HepG2 (cell line): ENCODE results near the gene AMZ1. TPM values are rescaled to one million over a fixed set of nuclear protein-coding genes. Genes with fewer than 3 reads are reported as not detected.

Experiments
- ATF7 ChIP-seq, 2 experiments: fragments of 450-650 bp in 1 of 2; sonication (generic) in 1 of 2; formaldehyde crosslinking in 1 of 2; IDR thresholded peaks; 2 replicates each; pipeline versions ENCODE4 v1.4.0 to v1.6.1; 2016 to 2020; ENCODE audit warnings: antibody characterized with exemption in 1 of 2, mild to moderate bottlenecking in 1 of 2, missing genetic modification reagents in 1 of 2
- DMAP1 ChIP-seq: IDR thresholded peaks from 2 replicates; pipeline ENCODE4 v1.6.1; 2016
- DR1 ChIP-seq: sonication (generic); formaldehyde crosslinking; IDR thresholded peaks from 2 replicates; pipeline ENCODE4 v1.8.0; 2021; ENCODE audit warnings: mild to moderate bottlenecking, missing genetic modification reagents, inconsistent platforms
- LCORL ChIP-seq, 2 experiments: fragments of 450-650 bp in 1 of 2; sonication (generic) in 1 of 2; formaldehyde crosslinking in 1 of 2; IDR thresholded peaks; 2 replicates each; pipeline versions ENCODE4 v1.5.0 to v1.6.1; 2017 to 2020; ENCODE audit warnings: antibody characterized with exemption in 1 of 2, missing genetic modification reagents in 1 of 2
- polyA plus RNA-seq, 8 experiments: library from polyadenylated mRNA; depleted of rRNA in 3 of 8; stranded (reverse) in 7 of 8; unstranded in 1 of 8; fragments of >200 nt; fragmentation: Illumina TruSeq in 4 of 8; extraction: Trizol in 4 of 8; gene quantifications; 2 replicates each; pipeline versions ENCODE4 v1.2.1 to v1.2.3, GENCODE V29; 2011 to 2016; ENCODE audit warnings: low read depth in 4 of 8, missing spikeins in 1 of 8, mixed read lengths in 1 of 8; ENCODE audit not compliant: insufficient read depth in 1 of 8
- total RNA-seq, 5 experiments: library from RNA; depleted of rRNA; stranded (reverse); fragments of >200 nt; fragmentation: Illumina TruSeq; extraction: Trizol; gene quantifications; 2 replicates each; pipeline ENCODE4 v1.2.3, GENCODE V29; 2016; ENCODE audit warnings: low read depth in 1 of 5
- TF ChIP-seq, protein P1 (sequence below): sonication (generic); formaldehyde crosslinking; IDR thresholded peaks from 2 replicates; pipeline ENCODE4 v1.5.0; 2020; ENCODE audit warnings: missing genetic modification reagents
- TF ChIP-seq, protein P2 (sequence below): IDR thresholded peaks from 2 replicates; pipeline ENCODE4 v1.6.1; 2016; ENCODE audit warnings: missing genetic modification reagents, missing compliant biosample characterization
- TF ChIP-seq, protein P3 (sequence below): sonication (generic); formaldehyde crosslinking; IDR thresholded peaks from 2 replicates; pipeline ENCODE4 v1.4.0; 2020; ENCODE audit warnings: missing genetic modification reagents

Gene AMZ1
- total and polyA plus RNA-seq, 2 of the 13 experiments (the other 11 are each of a cell fraction or from before 2014, with no cell fraction given) = 0.03 TPM; not detected in 1

DNA sequence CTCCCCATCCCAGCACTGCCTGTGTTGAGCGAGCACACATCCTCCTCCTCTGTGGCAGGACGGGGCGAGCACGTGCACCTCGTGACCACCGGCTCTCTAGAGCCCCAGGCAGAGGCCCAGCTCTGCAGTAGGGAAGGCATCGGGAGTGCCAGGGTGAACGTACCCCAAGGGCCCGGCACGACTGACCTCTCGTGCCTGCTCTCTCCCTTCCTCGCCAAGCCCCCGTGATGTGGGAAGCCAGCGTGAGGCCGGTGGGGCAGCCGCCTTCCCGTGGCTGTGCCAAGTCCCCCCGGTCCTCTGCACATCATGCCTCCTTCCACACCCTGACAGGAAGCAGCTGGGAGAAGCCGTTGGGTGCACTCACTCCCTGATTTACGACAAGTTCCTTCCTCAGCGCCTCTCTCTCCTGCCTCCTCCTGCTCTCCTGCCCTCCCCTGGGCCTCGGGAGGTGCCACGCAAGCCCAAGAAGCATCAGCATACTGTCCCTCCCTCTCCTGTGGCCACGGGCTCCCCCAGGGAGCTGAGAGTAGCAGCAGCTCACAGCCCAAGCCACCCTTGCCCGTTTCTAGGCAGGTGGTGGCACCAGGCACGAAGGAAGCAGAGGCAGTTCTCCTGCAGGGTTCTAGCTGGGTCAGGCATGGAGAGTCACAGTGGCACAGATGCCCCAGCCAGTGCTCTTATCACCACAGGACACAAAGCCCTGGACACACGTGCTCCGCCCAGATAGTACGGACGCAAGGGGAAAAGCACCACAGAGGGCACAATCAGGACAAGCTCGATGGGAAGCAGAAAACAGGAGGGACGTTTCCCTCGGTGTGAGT is 47.0 kb downstream of the AMZ1 start (continued):
- TF ChIP-seq, protein P1, sequence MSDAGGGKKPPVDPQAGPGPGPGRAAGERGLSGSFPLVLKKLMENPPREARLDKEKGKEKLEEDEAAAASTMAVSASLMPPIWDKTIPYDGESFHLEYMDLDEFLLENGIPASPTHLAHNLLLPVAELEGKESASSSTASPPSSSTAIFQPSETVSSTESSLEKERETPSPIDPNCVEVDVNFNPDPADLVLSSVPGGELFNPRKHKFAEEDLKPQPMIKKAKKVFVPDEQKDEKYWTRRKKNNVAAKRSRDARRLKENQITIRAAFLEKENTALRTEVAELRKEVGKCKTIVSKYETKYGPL = no peak
- TF ChIP-seq, protein P2, sequence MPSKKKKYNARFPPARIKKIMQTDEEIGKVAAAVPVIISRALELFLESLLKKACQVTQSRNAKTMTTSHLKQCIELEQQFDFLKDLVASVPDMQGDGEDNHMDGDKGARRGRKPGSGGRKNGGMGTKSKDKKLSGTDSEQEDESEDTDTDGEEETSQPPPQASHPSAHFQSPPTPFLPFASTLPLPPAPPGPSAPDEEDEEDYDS (CRISPR knock-in tag) = no peak
- no peak for TF ChIP-seq LCORL (IDR thresholded peaks at IDR 0.05)
- no peak for TF ChIP-seq LCORL (CRISPR knock-in tag; IDR thresholded peaks at IDR 0.05)
- TF ChIP-seq ATF7 (IDR thresholded peaks at IDR 0.05) = no peak
- TF ChIP-seq ATF7 (CRISPR knock-in tag; IDR thresholded peaks at IDR 0.05) = no peak
- no peak for TF ChIP-seq DR1 (CRISPR knock-in tag)
- TF ChIP-seq, protein P3, sequence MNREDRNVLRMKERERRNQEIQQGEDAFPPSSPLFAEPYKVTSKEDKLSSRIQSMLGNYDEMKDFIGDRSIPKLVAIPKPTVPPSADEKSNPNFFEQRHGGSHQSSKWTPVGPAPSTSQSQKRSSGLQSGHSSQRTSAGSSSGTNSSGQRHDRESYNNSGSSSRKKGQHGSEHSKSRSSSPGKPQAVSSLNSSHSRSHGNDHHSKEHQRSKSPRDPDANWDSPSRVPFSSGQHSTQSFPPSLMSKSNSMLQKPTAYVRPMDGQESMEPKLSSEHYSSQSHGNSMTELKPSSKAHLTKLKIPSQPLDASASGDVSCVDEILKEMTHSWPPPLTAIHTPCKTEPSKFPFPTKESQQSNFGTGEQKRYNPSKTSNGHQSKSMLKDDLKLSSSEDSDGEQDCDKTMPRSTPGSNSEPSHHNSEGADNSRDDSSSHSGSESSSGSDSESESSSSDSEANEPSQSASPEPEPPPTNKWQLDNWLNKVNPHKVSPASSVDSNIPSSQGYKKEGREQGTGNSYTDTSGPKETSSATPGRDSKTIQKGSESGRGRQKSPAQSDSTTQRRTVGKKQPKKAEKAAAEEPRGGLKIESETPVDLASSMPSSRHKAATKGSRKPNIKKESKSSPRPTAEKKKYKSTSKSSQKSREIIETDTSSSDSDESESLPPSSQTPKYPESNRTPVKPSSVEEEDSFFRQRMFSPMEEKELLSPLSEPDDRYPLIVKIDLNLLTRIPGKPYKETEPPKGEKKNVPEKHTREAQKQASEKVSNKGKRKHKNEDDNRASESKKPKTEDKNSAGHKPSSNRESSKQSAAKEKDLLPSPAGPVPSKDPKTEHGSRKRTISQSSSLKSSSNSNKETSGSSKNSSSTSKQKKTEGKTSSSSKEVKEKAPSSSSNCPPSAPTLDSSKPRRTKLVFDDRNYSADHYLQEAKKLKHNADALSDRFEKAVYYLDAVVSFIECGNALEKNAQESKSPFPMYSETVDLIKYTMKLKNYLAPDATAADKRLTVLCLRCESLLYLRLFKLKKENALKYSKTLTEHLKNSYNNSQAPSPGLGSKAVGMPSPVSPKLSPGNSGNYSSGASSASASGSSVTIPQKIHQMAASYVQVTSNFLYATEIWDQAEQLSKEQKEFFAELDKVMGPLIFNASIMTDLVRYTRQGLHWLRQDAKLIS = no peak
- no peak for TF ChIP-seq DMAP1 (CRISPR knock-in tag)
